IgD-negative memory B cell (primary cell): ENCODE measurements around the gene APPBP2. TPM values are rescaled to one million over a fixed set of nuclear protein-coding genes. Genes with fewer than 3 reads are reported as not detected.
"Not testable (repeated sequence)": the region's sequence is repeated elsewhere in the genome, so short reads cannot be mapped to it uniquely, and the experiment has no call there.

ENCODE experiments used
- H3K27ac Mint-ChIP-seq, 3 donors: one replicate each; pipeline ENCODE4 v1.8.0; 2020 to 2022; ENCODE audit warnings: mild to moderate bottlenecking in 3 of 3, mixed read lengths in 3 of 3, moderate library complexity in 1 of 3
- H3K27me3 Mint-ChIP-seq: one replicate; pipeline ENCODE4 v1.8.0; 2021; ENCODE audit warnings: mixed read lengths
- H3K36me3 Mint-ChIP-seq: one replicate; pipeline ENCODE4 v1.8.0; 2020; ENCODE audit warnings: mild to moderate bottlenecking, mixed read lengths
- H3K4me1 Mint-ChIP-seq, 3 donors: one replicate each; pipeline ENCODE4 v1.8.0; 2020 to 2022; ENCODE audit warnings: mixed read lengths in 3 of 3, mild to moderate bottlenecking in 1 of 3
- H3K4me3 Mint-ChIP-seq, 4 donors: one replicate each; pipeline ENCODE4 v1.8.0; 2020 to 2022; ENCODE audit warnings: mild to moderate bottlenecking in 4 of 4, mixed read lengths in 4 of 4, moderate library complexity in 3 of 4
- H3K9me3 Mint-ChIP-seq, 3 donors: one replicate each; pipeline ENCODE4 v1.8.0; 2020 to 2021; ENCODE audit warnings: mixed read lengths in 3 of 3, mild to moderate bottlenecking in 1 of 3
- polyA plus RNA-seq: library from polyadenylated mRNA; unstranded; fragments of 300-500 nt; fragmentation: Illumina TruSeq; gene quantifications from one replicate; pipeline ENCODE4 v1.2.3, GENCODE V29; 2021

APPBP2 gene
- polyA plus RNA-seq, 1 donor from 2014 or later, result 24.4 TPM

- Mint-ChIP-seq H3K27me3 (no peaks in the 10 kb centered on the region), H3K4me3 (no peak overlapping the region), H3K27ac (no peak overlapping the region), H3K9me3 (peaks cover 2 to 9% (median 5%) of the 10 kb centered on the region in 3 donors), H3K4me1 (no peaks in the 10 kb centered on the region), H3K36me3 (peaks cover 29% of the 10 kb centered on the region)
Observed at GRCh38 chr17:60493847-60494321, 32.2 kb downstream of the APPBP2 start.

- H3K4me3 Mint-ChIP-seq, result no peak overlapping the region
- H3K36me3 Mint-ChIP-seq, result peaks cover 28% of the 10 kb centered on the region
- no peaks in the 10 kb centered on the region for H3K4me1 Mint-ChIP-seq
- no peaks in the 10 kb centered on the region for H3K27me3 Mint-ChIP-seq
- H3K27ac Mint-ChIP-seq, result no peak overlapping the region
- H3K9me3 Mint-ChIP-seq, result peaks cover 2 to 9% (median 5%) of the 10 kb centered on the region in 3 donors
Observed at GRCh38 chr17:60491771-60492170, 34.3 kb downstream of the APPBP2 start.

- not testable (repeated sequence) for H3K4me1 Mint-ChIP-seq, H3K27me3 Mint-ChIP-seq, H3K27ac Mint-ChIP-seq, H3K9me3 Mint-ChIP-seq, H3K4me3 Mint-ChIP-seq
- H3K36me3 Mint-ChIP-seq, result peaks cover 23% of the 10 kb centered on the region
Observed at GRCh38 chr17:60490594-60490993, 35.4 kb downstream of the APPBP2 start.

- Mint-ChIP-seq H3K4me3 (no peak overlapping the region), H3K9me3 (no peaks in the 10 kb centered on the region), H3K36me3 (peaks cover 7% of the 10 kb centered on the region), H3K27me3 (no peaks in the 10 kb centered on the region), H3K27ac (no peak overlapping the region), H3K4me1 (peaks cover 0 to 2% (median 0%) of the 10 kb centered on the region in 3 donors)
Observed at GRCh38 chr17:60481604-60482003, 44.4 kb downstream of the APPBP2 start.

- no peak overlapping the region for H3K27ac Mint-ChIP-seq
- peaks cover 0 to 4% (median 2%) of the 10 kb centered on the region in 3 donors for H3K4me1 Mint-ChIP-seq
Observed at GRCh38 chr17:60473788-60474187, 52.3 kb downstream of the APPBP2 start.

GRCh38 chr17:60472449-60472848, 53.6 kb downstream of the APPBP2 start:
- Mint-ChIP-seq H3K4me3 (no peak overlapping the region), H3K27me3 (no peaks in the 10 kb centered on the region), H3K9me3 (no peaks in the 10 kb centered on the region), H3K36me3 (peaks cover 21% of the 10 kb centered on the region), H3K27ac (no peak overlapping the region), H3K4me1 (peaks cover 1 to 4% (median 2%) of the 10 kb centered on the region in 3 donors)

More at GRCh38 chr17:60473788-60474187, 52.3 kb downstream of the APPBP2 start:
- H3K36me3 Mint-ChIP-seq, result peaks cover 21% of the 10 kb centered on the region
- no peaks in the 10 kb centered on the region for H3K27me3 Mint-ChIP-seq
- no peak overlapping the region for H3K4me3 Mint-ChIP-seq
- no peaks in the 10 kb centered on the region for H3K9me3 Mint-ChIP-seq

- H3K4me3 Mint-ChIP-seq, result no peak overlapping the region
- H3K36me3 Mint-ChIP-seq, result peaks cover 18% of the 10 kb centered on the region
- no peaks in the 10 kb centered on the region for H3K9me3 Mint-ChIP-seq
- H3K27me3 Mint-ChIP-seq, result no peaks in the 10 kb centered on the region
- H3K27ac Mint-ChIP-seq, result no peak overlapping the region
- H3K4me1 Mint-ChIP-seq, result peaks cover 1 to 4% (median 2%) of the 10 kb centered on the region in 3 donors
Observed at GRCh38 chr17:60471451-60471850, 54.6 kb downstream of the APPBP2 start.

- H3K36me3 Mint-ChIP-seq, result peaks cover 17% of the 10 kb centered on the region
- H3K27ac Mint-ChIP-seq, result no peak overlapping the region
- no peak overlapping the region for H3K4me3 Mint-ChIP-seq
Observed at GRCh38 chr17:60468371-60468770, 57.7 kb downstream of the APPBP2 start.

GRCh38 chr17:60464343-60464742, 61.7 kb downstream of the APPBP2 start:
- Mint-ChIP-seq H3K36me3 (peaks cover 5% of the 10 kb centered on the region), H3K4me1 (peaks cover 0 to 1% (median 0%) of the 10 kb centered on the region in 3 donors)

More at GRCh38 chr17:60468371-60468770, 57.7 kb downstream of the APPBP2 start:
- H3K9me3 Mint-ChIP-seq, result no peaks in the 10 kb centered on the region
- peaks cover 1 to 4% (median 2%) of the 10 kb centered on the region in 3 donors for H3K4me1 Mint-ChIP-seq
- no peaks in the 10 kb centered on the region for H3K27me3 Mint-ChIP-seq

GRCh38 chr17:60463157-60463835, 62.7 kb downstream of the APPBP2 start:
- no peaks in the 10 kb centered on the region for H3K27me3 Mint-ChIP-seq
- H3K27ac Mint-ChIP-seq, result no peak overlapping the region
- H3K4me1 Mint-ChIP-seq, result peaks cover 0 to 1% (median 0%) of the 10 kb centered on the region in 3 donors
- H3K9me3 Mint-ChIP-seq, result no peaks in the 10 kb centered on the region
- H3K4me3 Mint-ChIP-seq, result no peak overlapping the region
- H3K36me3 Mint-ChIP-seq, result peaks cover 10% of the 10 kb centered on the region

More at GRCh38 chr17:60464343-60464742, 61.7 kb downstream of the APPBP2 start:
- H3K27me3 Mint-ChIP-seq, result no peaks in the 10 kb centered on the region
- H3K4me3 Mint-ChIP-seq, result peak overlapping the region in 1 of 4 donors; percentile 1
- H3K27ac Mint-ChIP-seq, result no peak overlapping the region
- H3K9me3 Mint-ChIP-seq, result no peaks in the 10 kb centered on the region

- H3K4me3 Mint-ChIP-seq, result no peak overlapping the region
Observed at GRCh38 chr17:60461584-60461983, 64.5 kb downstream of the APPBP2 start.

GRCh38 chr17:60457148-60457547, 68.9 kb downstream of the APPBP2 start:
- no peaks in the 10 kb centered on the region for H3K27me3 Mint-ChIP-seq
- peaks cover 0 to 2% (median 0%) of the 10 kb centered on the region in 3 donors for H3K4me1 Mint-ChIP-seq
- peaks cover 11% of the 10 kb centered on the region for H3K36me3 Mint-ChIP-seq
- no peak overlapping the region for H3K4me3 Mint-ChIP-seq
- H3K9me3 Mint-ChIP-seq, result no peaks in the 10 kb centered on the region
- H3K27ac Mint-ChIP-seq, result no peak overlapping the region

More at GRCh38 chr17:60461584-60461983, 64.5 kb downstream of the APPBP2 start:
- H3K36me3 Mint-ChIP-seq, result peaks cover 14% of the 10 kb centered on the region
- no peaks in the 10 kb centered on the region for H3K9me3 Mint-ChIP-seq
- no peaks in the 10 kb centered on the region for H3K27me3 Mint-ChIP-seq
- H3K4me1 Mint-ChIP-seq, result peaks cover 0 to 2% (median 0%) of the 10 kb centered on the region in 3 donors
- H3K27ac Mint-ChIP-seq, result no peak overlapping the region

- Mint-ChIP-seq H3K9me3 (no peaks in the 10 kb centered on the region), H3K27me3 (no peaks in the 10 kb centered on the region), H3K36me3 (peaks cover 13% of the 10 kb centered on the region), H3K27ac (no peak overlapping the region), H3K4me3 (no peak overlapping the region), H3K4me1 (peaks cover 0 to 2% (median 0%) of the 10 kb centered on the region in 3 donors)
Observed at GRCh38 chr17:60455378-60455777, 70.7 kb downstream of the APPBP2 start.

- H3K27ac Mint-ChIP-seq, result no peak overlapping the region
- H3K4me1 Mint-ChIP-seq, result peaks cover 0 to under 1% (median 0%) of the 10 kb centered on the region in 3 donors
- no peaks in the 10 kb centered on the region for H3K27me3 Mint-ChIP-seq
- H3K36me3 Mint-ChIP-seq, result peaks cover 12% of the 10 kb centered on the region
- no peak overlapping the region for H3K4me3 Mint-ChIP-seq
- H3K9me3 Mint-ChIP-seq, result no peaks in the 10 kb centered on the region
Observed at GRCh38 chr17:60451965-60452364, 74.1 kb downstream of the APPBP2 start.

GRCh38 chr17:60451071-60451470, 75.0 kb downstream of the APPBP2 start:
- Mint-ChIP-seq H3K36me3 (peaks cover 11% of the 10 kb centered on the region), H3K4me3 (no peak overlapping the region), H3K27me3 (no peaks in the 10 kb centered on the region), H3K4me1 (no peaks in the 10 kb centered on the region), H3K9me3 (no peaks in the 10 kb centered on the region), H3K27ac (no peak overlapping the region)

GRCh38 chr17:60447375-60447774, 78.7 kb downstream of the APPBP2 start:
- Mint-ChIP-seq H3K9me3 (no peaks in the 10 kb centered on the region), H3K4me3 (no peak overlapping the region), H3K27me3 (no peaks in the 10 kb centered on the region), H3K27ac (no peak overlapping the region), H3K4me1 (no peaks in the 10 kb centered on the region), H3K36me3 (peaks cover 11% of the 10 kb centered on the region)
